Measurements from ENCODE around the gene POU4F1.
A peak's percentile ranks its signal among the peaks of the same experiment; 100 is the strongest.
"Not testable (repeated sequence)": the region's sequence is repeated elsewhere in the genome, so short reads cannot be mapped to it uniquely, and the experiment has no call there.

Gene POU4F1, protein sequence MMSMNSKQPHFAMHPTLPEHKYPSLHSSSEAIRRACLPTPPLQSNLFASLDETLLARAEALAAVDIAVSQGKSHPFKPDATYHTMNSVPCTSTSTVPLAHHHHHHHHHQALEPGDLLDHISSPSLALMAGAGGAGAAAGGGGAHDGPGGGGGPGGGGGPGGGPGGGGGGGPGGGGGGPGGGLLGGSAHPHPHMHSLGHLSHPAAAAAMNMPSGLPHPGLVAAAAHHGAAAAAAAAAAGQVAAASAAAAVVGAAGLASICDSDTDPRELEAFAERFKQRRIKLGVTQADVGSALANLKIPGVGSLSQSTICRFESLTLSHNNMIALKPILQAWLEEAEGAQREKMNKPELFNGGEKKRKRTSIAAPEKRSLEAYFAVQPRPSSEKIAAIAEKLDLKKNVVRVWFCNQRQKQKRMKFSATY

DNA sequence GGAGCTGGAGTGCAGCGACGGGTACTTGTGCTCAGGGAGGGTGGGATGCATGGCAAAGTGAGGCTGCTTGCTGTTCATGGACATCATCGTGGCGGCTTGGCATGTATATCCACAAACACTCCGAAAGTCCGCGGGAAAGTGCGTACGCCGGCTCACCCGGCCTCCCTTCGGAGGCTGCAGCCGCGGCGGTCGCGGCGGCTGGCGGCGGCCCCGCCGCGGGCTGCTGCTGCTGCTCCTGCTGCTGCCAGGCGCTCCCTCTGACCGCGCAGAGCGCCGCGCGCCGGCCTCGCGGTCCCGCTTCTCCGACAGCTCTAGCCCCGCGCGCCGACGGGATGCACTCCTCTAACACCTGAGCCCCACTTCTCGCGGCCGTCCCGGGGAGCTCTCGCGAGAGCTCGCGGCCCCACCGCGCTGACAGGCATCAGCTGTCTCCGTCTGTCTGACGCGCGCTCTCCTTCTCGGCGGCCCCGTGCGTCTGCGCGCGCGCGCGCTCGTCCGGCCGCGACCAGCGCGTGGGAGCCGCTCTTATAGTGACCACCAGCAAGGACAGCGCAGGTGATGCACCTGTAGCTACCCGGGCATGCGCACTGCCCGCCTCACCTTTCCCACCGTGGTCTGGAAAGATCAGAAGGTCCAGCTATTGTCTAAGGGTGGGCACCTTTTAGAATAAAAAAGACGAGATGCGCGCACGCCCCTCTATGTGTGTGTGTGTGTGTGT is at the start of gene POU4F1:
Gene POU4F1, minus strand, starts transcription at position 313 of the 718 bp plus-strand sequence. Its CDS starts 226 bp downstream, at position 87.
- peak; percentile 65 for DNase-seq

DNA sequence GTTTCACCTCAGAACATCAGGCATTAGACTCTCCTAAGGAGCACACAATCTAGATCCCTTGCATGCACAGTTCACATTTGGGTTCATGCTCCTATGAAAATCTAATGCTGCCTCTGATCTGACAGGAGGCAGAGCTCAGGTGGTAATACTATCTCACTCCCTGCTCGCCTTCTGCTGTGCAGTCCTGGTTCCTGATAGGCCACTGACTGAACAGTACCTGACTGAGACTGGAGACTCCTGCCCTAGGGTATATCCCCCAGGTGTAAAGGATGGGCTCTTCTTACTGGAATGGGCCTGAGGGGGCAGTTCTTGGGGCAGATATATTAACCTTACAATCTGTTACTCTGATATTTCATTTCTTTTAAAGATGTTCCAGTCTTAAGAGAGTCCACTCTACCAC is 49.3 kb upstream of the POU4F1 start:
- DNase-seq: no peak

DNA sequence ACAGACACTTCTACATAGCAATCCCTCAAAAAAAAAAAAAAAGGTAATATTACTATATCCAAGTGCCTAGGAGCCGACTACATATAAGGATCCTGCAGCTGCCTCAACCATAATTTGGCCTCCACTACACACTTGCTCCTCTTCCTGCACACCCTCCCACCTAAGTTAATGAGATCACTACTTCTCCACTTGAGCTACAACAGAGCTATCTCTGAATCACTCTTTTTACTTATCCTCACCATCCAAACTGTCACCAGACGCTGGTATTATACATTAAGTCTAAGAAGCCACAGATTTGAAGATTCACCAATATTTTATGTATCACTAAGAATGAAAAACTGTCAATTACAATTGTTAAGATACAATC is 47.3 kb upstream of the POU4F1 start:
- DNase-seq: no peak

DNA sequence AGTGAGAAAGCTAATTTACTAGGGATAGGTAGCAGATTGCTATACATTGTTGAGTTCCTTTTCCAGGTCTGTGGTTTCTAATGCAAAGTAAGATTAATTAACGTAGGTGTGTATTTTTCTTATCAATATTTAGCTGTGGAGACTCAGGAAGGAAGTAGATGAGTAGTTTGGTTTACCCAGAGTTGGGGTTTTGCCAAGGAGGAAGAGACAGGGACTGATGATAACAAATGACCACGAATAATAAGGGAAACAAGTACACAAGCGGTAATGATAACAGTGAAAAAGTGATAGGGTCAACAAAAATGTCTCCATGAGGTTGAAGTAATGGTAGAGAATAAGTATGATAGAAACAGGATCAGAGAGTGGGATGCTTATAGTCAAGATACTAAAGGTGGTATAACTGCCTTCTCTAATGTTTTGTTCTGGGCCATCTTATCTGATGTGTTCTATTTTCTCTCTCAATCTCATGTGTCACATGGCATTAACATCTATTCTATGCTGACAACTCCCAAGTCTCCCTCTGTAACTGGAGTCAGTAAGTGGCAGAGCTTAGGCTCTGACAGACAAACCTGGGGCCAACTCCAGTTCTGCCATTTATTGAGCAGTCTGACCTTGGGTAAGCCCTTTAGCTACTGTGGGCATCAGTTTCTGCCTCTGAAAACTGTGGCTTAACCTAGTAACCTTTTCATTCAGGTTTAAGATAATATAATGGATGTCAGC is 46.8 kb upstream of the POU4F1 start:
- no peak for DNase-seq

DNA sequence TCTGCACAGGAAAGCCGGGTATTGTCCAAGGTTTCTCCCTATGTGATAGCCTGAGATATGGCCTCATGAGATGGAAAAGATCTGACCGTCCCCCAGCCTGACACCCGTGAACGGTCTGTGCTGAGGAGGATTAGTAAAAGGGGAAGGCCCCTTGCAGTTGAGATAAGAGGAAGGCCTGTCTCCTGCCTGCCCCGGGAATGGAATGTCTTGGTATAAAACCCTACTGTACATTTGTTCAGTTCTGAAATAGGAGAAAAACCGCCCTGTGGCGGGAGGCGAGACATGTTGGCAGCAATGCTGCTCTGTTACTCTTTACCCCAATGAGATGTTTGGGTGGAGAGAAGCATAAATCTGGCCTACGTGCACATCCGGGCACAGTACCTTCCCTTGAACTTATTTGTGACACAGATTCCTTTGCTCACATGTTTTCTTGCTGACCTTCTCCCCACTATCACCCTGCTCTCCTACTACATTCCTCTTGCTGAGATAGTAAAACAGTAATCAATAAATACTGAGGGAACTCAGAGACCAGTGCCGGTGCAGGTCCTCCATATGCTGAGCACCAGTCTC is 43.8 kb upstream of the POU4F1 start:
- not testable (repeated sequence) for DNase-seq

DNA sequence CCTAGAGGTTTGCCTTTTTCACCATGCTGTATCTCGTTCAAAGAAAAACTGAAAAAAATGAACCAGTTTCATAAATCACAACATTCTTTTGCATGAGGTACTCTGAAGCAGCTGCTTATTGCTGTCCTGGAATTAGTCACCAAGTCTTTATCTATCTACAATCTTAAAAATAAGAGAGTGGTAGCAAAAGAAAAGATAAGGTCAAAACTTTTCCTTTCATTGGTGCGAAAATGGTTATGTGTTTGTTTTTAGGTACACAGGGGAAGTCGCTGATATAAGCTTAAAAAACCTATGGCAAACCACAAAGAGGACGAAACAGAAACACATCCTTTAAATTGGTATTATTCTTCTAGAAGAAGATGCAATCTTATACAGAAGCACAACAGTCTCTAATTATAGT is 34.9 kb upstream of the POU4F1 start:
- no peak for DNase-seq

DNA sequence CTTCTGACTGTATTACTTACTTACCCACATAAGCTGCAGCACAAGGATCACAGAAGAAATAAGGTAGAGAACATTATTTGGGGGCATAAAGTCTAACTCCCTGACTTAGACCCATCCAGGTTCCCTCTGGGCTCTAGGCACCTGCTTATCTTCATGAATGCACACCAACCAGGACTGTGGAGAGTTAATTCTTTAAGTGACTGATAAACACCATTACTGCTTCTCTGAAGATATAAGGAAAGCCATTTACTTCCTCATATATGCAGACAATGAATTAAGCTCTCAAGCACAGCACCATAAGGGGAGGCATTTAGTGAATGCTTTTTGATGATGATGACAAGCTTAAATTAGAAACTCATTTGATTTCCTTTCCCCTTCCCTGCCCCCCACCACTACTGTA is 33.1 kb upstream of the POU4F1 start:
- DNase-seq: no peak

DNA sequence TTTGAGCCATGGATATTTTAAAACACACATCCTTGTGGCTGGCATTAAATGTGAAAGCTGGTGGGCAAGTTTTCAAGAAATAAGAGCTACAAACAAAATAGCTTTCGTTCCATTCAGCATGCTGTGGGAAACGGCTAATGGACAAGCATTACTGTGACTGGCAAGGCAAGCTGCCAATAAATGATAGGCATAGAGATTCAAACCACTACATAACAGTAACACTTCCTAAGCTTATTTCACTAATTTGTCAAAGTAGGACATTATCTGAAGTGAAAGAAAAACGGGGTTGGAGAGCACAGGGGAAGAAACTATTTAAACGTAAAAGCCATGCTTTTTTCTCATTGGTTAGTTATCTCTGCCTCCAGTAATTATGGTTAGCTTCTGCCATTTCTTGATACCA is 29.6 kb upstream of the POU4F1 start:
- no peak for DNase-seq

DNA sequence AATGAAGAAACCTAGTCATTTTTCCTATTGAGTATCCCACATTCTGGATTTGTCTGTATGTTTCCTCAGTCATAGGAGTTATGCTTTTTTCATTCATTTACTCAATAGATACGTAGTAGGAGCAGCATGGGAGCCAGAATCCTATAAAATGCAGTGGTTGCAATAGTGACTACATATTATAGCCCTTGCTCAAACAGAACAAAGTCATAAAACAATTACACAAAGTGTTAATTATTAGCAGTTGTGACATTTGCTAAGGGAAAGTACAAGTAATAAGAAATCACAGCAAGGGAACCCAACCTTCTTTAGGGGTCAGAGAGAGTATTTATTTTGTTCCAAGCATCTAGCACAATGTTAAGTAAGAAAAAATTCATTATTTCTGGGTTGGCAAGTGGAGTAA is 27.7 kb upstream of the POU4F1 start:
- no peak for DNase-seq

DNA sequence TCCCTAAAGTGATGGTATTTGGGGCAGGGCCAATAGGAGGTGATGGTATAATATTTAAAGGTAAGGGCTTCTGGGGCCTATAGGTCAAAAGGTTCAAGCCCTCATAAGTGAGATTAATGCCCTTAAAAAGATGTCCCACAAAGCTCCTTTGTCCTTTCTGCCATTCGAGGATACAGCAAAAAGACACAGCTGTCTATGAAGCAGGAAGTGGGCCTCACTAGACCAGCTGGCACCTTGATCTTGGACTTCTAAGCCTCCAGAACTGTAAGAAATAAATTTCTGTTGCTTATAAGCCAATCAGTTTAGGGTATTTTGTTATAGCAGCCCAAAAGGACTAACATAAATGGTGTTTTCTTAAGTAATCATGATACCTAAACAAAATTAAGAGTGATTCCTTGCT is 27.2 kb upstream of the POU4F1 start:
- no peak for DNase-seq

DNA sequence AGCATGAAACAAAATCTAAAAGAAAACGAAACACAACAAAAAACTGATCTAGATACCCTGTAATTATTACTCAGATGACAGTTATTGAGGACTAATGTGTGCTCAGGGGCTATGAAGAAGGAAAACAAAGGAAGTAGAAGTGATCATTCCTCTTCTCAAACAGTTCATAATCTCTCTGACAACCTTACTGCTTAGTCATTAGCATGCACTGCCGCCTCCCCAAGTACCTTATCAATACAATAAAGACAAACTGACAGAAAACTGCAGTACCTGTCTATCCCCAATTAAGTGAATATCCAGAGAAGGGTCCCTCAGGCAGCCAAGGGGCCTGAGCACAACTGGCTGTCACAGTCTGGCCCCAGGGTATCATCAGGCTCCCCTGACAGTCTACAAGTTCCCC is 22.0 kb upstream of the POU4F1 start:
- DNase-seq: no peak

DNA sequence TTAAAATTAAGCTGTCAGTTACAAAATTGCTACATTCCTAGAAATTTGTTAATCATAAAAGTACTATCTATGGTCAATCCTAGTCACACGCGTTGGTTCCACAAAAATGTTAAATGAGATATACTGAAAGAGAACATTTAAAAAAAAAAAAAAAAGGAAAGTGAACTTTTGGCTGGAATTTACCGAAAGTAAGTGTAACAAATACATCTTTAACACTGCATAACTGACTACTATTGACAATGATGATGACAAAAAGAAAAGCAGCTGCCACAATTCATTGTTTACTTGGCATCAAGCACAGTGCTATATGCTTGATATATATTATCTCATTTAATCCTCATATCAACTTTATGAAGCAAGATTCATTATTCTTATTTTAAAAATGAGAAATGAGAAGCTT is 19.8 kb upstream of the POU4F1 start:
- no peak for DNase-seq

DNA sequence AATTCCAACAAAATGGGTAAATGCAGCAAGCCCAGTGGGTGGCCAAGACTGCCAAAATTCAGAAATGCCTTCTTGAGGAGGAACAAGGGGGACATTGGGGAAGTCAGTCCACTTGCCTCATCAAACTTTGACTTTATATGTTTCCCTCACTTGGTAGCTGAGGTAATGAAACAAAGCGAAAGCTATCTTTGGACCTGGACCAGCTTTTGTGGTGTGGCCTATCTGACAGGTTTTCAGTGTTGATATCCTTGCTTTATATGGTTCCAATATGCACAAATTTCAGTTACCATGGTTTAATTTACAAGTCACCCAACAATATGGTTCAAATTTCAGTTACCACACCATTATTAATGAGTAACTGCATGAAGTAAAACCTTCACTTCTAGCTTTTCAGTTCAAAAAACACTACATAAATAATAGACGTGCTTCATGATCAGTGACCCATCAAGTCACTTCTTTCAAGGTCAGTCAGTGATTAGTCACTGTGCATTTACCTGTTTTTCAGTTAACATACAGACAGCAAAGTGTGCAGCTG is 17.7 kb upstream of the POU4F1 start:
- DNase-seq: no peak

DNA sequence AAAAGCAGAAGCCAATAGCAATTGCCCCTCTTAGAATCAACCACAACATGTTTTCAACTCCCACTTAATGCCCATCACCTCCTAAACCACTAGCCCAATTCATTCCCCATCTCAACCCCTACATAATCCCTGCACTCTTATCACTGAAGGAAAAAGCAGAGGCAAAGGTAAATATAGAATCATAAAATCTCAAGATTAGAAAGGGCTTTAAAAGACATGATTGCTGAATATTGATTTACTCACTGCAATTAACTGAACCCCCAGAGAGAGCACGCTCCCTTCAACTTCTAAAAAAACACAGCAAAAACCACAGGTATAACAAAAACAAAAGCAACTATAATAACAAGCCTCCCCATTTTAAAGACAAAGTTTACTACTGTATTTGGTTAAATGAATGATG is 15.1 kb upstream of the POU4F1 start:
- no peak for DNase-seq

DNA sequence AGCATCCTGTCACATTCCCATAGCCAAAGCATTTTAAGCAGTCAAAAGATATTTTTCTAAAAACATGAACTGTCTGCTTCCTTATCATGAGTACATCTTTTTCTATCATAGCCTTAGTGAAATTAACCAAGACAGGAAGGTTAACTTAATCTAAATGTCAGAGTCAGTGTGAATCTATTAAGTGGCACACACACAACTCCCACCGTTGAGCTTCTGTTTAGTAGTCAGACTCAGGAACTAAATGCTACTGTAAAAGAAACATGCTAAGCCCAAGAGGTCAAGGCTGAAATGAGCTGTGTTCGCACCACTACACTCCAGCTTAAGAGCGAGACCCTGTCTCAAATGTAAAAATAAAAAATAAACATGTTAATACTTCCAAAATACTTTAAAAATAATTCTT is 7.7 kb upstream of the POU4F1 start:
- no peak for DNase-seq

DNA sequence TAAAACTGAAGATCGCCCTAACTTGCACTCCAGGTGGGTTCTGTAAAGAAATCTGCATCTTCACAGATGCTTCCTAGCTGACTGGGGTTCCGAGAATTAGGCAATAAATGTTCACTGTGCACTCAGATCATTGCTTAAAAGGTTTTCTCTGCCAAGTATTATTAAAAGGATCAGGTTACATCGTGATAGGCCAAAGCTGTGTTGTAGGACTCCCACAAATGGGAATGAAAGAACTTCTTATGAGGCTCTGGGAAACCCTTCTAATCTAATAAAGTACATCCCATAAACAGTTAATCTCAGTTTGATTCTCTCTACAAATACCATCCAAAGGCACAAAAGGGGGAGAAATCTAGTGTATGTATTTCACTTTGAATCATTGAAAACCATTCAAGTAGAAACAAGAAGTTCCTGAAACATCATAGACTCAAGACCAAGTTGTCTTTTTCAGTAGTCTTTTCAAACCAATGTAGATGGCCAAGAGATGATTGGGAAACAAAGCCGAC is 7.1 kb upstream of the POU4F1 start:
- no peak for DNase-seq

DNA sequence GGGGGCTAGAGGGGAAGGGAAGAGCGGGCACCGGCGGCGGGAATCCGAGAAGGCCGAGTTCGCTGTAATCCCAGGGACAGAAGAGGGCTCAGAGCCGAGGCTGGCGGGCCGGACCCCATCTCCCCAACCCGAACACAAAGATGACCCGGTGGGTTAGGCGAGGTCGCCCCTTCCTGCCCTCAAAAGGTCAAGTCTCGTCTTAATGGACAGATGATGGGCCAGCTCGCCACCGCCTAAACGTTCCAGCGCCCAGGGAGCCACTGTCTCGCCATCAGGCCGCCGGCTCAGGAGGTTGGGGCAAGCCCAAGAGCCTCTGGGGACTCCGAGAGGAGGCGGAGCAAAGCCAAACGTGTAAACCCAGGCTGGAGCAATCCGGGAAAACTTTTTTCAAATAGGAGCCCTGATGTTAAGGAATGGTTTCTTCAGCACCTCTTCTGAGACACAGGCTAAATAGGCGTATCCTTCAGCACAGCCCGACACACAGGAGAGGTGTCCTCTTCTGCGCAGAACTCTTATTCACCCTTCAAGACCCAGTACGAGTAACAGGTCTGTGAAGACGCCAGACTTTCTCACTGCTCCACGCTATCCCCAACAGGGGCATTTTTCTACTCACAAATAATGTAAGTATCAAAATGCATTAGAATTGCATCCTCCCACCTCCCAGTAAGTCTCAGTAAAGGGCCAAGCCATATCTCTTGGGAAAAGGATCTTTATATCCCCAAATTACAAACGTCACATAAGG is 6.3 kb upstream of the POU4F1 start:
- DNase-seq: no peak

DNA sequence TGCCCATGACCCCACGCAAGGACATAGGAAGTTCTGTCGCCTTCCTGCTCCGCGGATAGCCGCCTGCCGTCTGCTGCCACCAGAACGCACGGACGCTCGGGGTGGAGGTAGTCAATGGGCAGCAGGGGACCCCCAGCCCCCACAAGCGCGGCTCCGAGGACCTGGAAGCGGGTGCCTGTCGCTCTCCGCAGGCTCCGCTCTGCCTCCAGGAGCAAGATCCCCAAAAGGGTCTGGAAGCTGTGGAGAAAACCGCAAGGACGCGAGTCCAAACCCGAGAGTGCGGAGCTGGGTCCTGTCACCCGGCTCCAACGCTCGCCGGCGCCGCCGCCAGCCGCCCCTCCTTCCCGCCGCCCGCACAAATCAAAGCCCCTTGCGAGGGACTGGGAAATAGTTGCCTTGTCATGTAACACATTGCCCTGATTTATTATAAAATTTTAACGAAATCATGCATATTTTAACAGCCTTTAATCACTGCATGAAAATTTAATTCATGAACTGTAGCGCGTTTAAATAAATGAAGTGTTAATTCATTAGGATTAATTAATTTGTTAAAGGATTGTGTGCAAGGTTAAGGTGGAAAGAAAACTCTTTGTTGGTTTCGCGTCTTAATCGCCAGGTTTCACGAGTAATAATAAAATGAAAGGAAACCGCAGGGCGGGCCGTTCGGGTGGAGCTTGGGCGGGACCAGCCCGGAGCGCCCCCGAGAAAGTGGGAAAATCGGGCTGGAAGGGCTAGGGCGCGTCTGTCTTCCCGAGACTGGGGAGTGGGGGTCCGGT is 5.5 kb upstream of the POU4F1 start:
- no peak for DNase-seq

DNA sequence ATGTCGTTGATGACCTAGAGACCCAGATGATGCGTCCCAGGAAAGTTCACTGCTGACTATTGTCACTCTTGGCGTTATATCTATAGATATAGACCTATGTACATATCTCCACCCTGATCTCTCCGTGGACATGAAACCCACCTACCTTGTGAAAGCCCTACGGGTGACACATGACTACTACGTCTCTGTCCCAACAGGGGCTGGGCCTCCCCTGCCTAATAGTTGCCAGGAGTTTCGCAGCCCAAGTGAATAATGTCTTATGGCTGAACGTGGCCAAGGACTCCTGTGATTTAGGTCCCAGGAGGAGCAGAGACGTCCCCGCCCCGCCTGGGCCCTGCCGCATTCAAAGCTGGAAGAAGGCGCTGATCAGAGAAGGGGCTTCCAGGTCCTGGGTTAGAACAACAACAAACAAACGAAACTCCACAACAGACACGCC is 4.9 kb upstream of the POU4F1 start:
- no peak for DNase-seq

DNA sequence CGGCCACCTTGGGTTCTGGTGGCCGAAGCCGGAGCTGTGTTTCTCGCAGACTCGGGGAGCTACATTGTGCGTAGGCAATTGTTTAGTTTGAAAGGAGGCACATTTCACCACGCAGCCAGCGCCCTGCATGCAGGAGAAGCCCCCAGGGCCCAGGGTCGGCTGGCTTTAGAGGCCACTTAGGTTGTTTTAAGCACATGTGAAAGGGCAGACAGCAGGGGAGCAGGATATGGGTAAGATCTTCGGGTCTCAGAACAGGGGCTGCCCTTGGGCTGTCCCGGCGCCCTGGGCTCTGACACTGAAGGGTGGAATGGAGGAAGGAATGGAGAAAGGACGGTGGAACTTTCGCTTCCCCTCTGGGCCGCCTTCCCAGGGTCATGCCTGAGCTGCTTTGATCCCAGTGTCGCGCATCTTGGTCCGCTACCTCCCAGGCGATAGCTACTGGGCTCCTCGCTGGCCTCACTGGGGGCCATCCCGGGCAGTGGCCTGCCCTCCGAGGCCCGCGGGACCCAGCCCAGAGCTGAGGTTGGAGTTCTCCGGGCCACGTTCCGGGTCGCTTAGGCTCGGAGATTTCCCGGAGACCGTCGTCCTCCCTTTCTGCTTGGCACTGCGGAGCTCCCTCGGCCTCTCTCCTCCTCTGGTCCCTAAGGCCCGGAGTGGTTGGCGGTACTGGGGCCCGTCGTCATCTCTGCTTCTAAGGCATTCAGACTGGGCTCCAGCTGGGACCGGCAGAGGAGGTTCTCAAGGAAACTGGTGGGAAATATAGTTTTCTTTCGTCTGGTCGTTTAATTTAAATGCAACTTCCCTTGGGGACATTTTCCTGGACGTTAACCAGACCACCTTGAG is 4.3 kb upstream of the POU4F1 start:
- no peak for DNase-seq

All from CD4-positive, alpha-beta T cell treated with Interleukin-10 for 1 hour (primary cell).